HG03565 (cell line): ENCODE results near the gene PPP1R36.
A peak's percentile ranks its signal among the peaks of the same experiment; 100 is the strongest.
"Not testable (repeated sequence)": the region's sequence is repeated elsewhere in the genome, so short reads cannot be mapped to it uniquely, and the experiment has no call there.

Experiments used
- ATAC-seq: cut with Tn5 transposase; IDR thresholded peaks from one replicate; pipeline ENCODE4 v1.9.1; 2021; ENCODE audit warnings: mild to moderate bottlenecking, moderate library complexity; ENCODE audit not compliant: unreplicated experiment

Gene PPP1R36

DNA sequence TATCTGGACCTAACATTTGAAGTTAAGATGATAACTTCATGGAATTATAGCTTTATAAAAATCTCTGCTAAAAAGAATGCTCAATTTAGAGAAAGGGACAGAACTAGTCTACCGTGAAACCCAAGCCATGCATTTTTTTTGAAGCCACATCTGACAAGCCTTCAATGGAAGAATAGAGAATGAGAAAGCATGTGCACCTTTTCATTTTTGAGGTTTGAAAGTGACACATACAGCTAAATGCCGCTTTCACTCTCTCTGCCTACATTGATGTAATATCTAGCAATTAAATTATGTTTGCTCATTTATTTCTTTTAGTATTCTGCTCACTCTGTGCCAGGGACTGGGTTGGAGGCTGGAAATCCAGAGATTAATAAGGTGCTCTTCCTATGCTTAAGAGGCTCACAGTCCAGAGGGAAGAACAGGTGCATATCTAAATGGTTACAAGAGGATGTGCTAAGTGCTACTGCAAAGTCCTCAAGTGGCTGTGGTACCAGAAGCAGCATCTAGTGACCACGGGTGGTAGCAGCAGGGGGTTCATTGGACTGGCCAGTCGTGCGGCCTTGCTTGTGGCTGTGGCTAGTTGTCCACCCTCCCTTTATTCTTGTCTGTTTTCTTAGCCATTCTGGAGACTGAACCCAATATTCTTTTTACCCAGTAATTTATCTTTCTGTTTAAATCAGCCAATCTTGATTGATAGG, 60.4 kb downstream of the PPP1R36 start:
- ATAC-seq: no peak

DNA sequence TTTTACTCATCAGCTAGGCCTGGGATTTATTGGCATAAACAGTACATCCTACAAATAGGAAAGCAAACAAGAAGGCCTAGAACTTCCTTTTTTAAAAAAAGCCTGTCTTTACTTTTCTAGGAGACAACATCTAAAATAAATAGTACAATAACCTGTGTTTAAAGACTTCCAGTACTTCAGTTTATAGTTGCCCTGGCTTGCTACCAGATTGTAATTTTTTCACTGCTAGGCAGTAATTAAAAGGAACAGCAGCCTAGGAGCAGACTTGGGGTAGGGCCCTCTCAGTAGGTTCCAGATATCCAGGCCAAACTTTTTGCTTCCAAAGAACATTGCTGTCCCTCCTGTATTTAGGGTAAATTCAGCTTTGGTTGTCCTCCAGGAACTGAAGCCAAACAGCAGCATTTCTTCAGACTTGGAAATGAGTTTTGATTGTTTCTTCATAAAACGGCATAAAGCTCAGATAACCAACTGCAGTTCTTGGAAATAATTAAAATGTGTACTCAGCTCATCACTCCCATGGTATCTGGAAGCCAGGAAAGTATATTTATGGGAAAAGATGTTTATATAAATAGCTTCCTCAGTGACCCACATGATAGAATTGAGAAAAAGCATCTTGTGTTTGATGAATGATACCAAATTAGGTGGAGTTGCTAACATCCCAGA, 61.7 kb downstream of the PPP1R36 start:
- ATAC-seq: no peak

DNA sequence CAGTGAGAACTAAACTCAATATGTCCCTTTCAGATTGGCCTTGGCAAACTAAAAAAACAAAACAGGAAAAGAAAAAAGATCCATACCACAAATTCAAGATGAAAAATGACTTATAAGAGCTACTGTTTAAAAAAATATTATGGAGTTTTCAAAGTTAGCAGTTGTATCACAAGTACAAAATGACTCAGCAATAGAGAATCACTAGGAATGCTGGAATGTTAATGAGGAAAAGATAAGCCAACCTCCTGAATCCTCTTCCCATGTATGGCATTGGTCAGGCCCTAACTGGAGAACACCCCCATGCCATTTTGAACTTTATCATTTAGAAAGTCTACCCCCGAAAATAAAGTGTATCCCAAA, 62.2 kb downstream of the PPP1R36 start:
- no peak for ATAC-seq

DNA sequence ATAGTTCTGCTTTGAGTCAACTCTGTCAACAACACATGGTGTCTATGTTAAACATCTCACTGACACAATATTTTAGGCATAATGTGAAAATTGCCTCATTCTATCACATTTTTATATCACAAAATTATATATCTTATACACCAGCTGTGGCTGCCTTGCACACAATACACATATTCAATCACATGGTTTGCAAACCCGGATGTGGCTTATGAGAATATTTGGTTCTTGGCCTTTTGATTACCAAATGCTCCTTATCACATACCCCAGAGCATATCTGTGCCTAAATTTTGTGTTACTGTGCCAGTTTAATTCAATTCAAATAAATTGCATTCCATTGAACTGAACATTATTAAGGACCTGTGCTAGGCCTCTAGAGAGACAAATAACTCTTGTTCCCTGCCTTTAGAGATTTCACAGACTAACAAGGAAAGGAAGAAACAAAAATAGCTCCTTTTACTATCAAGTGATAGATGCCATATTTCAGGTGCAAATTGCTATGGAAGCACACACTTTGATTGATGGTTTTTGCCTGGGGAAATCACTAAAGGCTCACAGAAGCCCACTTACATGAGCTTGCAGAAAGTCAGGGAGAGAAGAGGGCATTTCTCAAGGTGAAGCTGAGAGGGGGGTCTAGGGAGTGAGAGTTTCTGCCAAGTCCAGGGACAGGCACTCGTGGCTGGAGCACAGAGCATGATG, 63.4 kb downstream of the PPP1R36 start:
- ATAC-seq: no peak

DNA sequence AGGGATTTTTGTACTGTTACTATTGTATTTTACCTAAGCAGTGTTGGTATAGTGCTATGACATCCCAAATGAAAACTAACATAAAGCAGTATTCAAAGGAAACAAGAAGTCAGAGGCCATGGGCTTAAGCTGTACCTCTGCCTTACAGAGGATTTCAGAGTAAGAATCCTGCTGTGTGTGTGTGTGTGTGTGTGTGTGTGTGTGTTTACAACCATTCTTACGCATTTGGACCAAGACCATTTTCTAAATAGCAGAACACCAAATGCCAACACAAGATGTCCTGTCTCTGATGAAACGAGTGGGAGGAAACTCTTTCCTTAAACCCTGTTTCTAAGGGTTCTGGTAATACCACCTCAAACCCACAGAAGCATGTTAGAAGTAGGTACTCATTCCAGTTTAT, 64.4 kb downstream of the PPP1R36 start:
- ATAC-seq: no peak

DNA sequence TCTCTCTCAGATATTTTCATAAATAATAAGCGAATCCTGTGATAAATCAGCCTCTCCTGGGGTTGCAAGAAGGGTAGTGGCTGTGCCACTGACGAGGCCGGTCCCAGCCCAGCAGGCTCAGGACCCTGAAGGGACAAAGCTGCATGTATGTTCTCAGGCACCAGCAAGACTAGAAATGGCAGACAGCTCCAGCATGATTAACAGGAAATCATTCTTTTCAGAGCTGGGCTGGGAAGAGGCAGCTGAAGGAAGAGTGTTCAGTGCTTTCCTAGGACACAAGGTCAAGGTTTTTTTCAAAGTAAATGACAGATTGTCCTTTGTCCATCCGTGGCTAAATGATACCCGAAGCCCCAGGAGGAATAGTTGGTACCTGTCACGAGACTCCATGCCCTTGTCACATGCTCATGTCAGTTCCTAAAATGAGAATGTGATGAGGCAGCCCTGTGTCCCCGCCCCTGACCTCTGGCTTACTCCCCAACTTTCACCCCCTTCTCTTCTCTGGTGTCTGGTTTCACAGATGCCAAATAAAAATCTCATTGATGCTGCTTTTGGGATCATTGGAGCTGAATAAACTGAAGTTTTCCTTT, 65.1 kb downstream of the PPP1R36 start:
- ATAC-seq: no peak

GRCh38 chr14:64617872-64618408, 68.2 kb downstream of the PPP1R36 start:
- not testable (repeated sequence) for ATAC-seq

DNA sequence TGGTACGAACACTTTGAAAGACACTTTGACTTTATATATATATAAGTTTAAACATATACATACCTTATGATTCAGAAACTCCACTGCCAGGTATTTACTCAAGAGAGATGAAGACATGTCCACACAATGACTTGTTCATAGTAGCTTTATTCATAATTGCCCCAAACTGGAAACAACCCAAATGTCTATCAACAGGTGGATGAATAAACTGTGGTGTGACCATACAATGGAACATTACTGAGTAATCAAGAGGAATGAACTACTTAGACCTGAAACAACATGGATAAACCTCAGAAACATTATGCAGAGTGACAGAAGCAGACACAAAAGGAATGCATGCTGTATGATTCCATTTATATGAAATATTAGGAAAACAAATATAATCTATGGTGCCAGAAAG, 71.1 kb downstream of the PPP1R36 start:
- no peak for ATAC-seq

- ATAC-seq: no peak
Observed at GRCh38 chr14:64623554-64624165, 73.9 kb downstream of the PPP1R36 start.

GRCh38 chr14:64625386-64626232, 75.8 kb downstream of the PPP1R36 start:
- ATAC-seq: no peak

DNA sequence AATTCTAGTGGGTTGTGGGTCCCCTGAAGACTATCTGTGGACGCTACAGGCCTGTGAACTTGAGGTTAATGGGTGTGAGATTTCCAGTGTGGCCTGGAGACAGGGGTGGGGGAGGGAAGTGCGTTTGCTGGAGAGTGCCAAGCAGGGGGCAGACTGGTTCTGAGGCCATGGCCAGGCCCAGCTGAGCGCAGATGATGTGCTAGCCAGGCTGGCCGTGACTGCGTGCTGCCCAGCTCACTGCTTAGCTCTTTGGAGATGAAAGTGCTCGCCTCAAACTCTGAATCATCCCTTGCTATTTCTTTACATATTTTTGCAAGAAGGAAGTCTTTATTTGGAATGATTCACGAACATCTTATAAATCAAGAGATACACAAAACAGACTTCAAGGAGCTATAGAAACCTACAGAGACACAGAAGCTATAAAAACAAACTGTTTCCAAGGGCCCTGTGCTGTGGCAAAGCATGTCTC, 79.2 kb downstream of the PPP1R36 start:
- no peak for ATAC-seq

- no peak for ATAC-seq
Observed at GRCh38 chr14:64630778-64631177, 81.0 kb downstream of the PPP1R36 start.

DNA sequence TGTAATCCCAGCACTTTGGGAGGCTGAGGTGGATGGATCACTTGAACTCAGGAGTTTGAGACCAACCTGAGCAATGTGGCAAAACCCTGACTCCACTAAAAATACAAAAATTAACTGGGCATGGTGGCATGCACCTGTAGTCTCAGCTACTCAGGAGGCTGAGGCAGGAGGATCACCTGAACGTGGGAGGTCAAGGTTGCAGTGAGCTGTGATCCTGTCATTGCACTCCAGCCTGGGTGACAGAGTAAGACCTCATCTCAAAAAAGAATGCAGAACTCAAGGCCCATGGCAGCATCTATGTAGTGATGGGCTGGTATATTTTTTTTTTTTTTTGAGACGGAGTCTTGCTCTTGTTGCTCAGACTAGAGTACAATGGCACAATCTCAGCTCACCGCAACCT, 81.5 kb downstream of the PPP1R36 start:
- not testable (repeated sequence) for ATAC-seq

- ATAC-seq: no peak
Observed at GRCh38 chr14:64632056-64632455, 82.3 kb downstream of the PPP1R36 start.

GRCh38 chr14:64634558-64634957, 84.8 kb downstream of the PPP1R36 start:
- no peak for ATAC-seq

DNA sequence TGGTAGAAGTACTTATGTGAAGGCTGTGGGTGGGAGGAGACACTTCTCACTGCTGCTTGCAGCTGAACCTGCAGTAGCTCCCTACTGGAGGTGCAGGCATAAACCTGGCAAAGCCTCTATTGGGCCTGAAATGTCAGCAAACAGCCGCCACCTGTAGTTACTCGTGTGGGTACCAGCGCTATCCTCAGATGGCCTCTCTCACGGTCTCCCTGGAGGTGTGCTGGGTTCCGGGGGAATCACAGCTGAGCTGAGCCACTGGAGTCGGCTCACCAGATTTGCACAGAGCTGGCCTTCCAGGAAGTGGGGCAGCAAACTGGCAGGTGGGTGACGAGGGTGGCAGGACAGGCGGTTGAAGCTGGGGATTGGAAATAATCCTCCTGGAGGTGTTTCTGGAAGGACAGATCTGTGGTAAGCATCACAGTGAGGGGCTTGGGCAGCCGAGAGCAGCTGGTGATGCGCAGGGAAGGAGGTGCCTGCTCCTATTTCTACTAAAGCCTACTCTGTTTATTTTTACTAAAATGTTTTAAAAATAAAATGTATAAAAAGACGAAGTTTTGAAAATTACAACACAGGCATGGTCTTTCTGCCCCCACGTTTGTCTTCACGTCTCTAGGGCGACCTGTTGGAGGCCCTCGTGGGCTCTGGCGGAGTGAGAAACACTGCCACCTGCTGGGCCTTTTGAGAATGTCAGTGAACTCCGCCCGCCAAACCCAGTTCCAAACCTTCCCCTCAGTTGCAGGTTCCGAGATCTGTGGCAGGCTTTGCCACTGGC, 86.6 kb downstream of the PPP1R36 start:
- peak; percentile 51 for ATAC-seq

- ATAC-seq: no peak
Observed at GRCh38 chr14:64636980-64637429, 87.2 kb downstream of the PPP1R36 start.

DNA sequence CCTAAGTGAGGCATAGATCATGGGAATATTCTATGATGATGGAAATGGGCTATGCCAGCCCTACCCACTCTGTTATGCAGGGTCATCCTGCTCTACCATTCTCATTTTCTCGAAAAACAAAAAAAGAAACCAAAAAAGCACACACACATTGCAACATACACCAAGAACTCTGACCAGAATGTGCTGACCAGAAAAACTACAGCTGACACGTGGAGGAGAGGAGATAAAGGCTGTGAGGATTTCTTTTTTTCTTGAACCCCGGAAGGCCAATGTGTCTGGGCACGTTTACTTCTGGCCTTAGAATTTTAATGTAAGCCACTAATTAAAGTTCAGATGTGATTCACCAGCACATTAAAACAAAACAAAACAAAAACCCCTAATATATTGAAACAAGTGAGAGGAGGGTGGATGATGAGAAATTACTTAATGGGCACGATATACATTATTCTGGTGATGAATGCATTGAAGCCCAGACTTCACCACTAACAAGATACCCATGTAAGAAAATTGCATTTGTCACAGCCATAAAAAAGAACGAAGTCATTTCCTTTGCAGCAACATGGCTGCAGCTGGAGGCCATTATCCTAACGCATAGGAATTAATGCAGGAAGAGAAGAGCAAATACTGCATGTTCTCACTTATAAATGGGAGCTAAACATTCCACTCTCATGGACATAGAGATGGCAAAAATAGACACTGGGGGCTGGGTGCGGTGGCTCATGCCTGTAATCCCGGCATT, 88.1 kb downstream of the PPP1R36 start:
- ATAC-seq: no peak

DNA sequence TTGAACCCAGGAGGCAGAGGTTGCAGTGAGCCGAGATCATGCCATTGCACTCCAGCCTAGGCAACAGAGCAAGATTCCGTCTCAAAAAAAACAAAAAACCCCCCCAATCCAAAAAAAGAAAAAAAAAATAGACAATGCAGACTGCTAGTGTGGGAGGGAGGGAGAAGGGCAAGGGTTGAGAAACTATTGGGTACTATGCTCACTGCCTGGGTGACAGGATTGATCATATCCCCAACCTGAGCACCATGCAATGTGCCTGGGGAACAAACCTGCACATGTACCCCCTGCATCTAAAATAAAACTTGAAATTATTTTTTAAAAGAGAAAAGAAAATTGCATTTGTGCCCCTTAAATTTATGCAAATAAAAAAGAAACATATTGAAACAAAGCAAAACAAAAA, 88.9 kb downstream of the PPP1R36 start:
- no peak for ATAC-seq
